ENCODE measurements around the gene SYT7.

Gene SYT7

GRCh38 chr11:61607920-61608599, 27.2 kb upstream of the SYT7 start:
- no peak for DNase-seq (ENCODE audit: low read depth in 2 of 2)

- DNase-seq (ENCODE audit: low read depth in 2 of 2), result no peak
Measured at GRCh38 chr11:61607426-61607825, 26.6 kb upstream of the SYT7 start.

GRCh38 chr11:61603667-61604066, 22.8 kb upstream of the SYT7 start:
- DNase-seq (ENCODE audit: low read depth in 2 of 2), result no peak

- no peak for DNase-seq (ENCODE audit: low read depth in 2 of 2)
Measured at GRCh38 chr11:61602775-61603569, 22.1 kb upstream of the SYT7 start.

DNA sequence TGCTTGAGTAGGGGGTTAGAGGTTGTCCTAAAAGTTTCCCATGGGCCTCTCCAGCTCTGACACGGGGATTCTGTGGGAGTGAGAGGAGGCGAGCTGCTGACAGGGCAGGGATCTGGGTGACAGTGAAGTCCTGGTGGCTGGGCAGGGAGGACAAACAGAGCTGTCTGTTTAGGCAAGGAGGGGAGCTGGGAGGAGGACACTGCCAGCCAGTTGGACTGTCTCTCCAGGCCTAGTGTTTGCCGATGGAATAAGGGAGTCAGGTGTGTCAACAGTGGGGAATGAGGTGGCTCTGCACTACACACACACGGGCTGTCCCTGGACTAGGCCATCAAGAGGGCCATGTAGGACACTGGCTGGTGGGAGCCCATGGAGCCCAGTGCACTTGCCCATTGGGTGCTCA, 20.6 kb upstream of the SYT7 start:
- no peak for DNase-seq (ENCODE audit: low read depth in 2 of 2)

DNA sequence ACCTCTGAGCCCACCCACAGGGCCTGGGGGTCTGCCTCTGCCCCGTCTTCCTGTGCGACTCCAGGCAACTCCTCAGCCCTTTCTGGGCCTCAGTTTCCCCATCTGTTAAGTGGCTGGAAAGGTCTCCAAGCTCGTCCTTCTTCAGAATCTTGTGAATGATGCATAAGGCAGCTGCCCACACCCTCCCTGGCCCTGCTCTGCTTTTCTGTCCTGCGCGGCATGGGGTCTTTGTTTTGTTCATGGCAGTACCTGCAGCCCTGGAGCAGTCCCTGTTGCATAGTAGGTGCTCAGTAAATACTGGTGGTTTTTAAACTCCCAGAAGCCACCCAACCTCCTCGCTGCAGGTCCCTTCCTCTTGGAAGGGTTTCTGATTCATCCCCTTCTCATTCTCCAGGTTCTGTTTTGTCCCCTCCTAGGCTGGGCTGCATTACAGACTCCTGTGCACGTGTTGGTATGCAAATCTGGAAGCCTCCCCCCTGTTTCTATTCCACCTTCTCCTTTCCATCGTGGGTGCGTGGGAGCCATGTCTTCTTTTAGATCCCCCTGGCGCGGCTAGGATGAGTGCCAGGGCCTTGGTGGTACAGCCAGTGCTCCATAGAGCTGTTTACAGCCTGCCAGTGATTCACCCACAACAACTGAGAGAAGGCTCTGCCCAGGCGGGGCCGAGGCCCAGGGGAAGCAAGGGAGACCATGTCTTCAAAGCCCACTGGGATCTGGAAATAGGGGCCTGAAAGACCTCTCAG, 19.3 kb upstream of the SYT7 start:
- no peak for DNase-seq (ENCODE audit: low read depth in 2 of 2)

DNA sequence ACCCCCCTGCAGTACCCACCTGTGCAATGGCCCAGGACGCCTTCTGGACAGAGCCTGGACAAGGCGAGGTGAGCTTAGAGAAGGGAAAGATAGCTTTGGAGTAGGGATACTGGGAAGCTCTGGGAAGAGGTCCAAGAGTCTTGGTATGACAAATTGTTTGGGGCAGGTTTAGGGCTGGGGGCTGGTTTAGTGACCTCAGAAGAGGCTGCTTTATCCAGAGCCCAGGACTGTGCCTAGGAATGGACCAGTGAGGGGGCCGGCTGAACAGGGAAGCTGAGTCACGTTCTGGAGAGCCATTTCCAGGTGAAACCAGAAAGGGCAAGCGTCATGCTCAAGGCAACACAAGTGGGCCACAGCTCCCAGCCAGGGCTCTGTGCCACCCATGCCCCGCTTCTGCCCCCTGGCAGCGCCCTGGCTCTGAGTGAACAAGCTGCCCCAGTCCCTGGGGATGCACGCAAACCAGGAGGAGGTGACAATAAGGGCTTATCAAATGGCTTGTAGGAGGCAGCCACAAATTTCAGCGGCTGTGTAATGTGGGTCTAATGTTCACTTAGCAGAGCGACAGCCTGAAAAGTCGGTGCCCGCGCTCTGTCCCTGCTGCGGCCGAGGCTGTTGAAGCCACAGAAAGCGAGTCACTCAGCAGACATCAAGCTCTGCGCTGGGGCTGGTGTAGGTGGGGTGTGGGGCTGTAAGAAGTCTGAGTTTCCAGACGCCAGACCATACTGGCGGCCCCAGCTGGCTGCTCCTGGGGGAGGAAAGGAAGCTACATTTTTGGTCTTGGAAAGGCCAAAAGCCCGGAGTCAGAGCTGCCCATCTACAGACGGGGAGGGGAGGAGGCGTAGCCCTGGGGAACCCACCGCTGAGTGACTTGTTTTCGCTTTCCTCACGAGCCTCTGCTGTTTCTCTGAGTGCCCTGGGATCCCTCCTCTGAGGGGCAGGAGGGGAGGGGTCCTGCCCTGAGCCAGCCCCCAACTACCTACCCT, 18.3 kb upstream of the SYT7 start:
- DNase-seq (ENCODE audit: low read depth in 2 of 2), result no peak

DNA sequence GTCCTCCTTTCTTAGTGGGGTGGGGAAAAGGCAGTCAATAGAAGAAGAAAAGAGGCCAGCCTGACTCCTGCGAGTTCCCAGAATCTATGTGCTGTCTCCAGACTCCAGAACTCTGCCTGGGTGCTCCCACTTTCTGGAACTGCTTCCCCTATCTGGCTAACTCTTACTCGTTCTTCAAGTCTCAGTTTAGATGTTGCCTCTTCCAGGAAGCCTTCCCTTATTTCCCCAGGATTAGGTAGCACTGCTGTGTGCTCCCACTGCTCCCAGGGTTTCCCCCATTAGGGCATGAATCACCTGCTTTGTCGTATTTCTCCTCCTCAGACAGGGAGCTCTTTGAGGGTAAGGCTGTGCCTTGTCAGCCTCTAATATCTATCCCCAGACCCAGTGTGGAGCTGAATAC, 17.5 kb upstream of the SYT7 start:
- no peak for DNase-seq (ENCODE audit: low read depth in 2 of 2)

DNA sequence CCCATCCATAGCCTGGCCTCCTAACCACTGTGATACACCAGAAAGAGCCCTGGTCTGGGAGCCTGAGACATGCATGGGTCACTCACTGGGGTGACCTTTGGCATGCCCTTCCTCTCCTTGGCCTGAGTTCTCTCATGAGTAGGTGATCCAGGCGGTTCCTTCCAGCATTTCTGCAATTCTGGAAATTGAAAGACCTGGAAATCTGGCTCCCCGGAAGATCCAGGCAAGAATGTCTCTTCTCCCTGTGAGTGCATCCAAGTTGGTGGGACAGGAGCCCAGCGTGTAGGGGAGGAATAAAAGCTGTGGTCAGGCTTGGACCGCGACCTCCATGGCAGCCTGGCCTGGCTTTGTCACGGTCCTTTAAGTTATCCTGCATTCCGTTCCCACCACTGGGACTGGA, 16.1 kb upstream of the SYT7 start:
- DNase-seq (ENCODE audit: low read depth in 2 of 2), result no peak

DNA sequence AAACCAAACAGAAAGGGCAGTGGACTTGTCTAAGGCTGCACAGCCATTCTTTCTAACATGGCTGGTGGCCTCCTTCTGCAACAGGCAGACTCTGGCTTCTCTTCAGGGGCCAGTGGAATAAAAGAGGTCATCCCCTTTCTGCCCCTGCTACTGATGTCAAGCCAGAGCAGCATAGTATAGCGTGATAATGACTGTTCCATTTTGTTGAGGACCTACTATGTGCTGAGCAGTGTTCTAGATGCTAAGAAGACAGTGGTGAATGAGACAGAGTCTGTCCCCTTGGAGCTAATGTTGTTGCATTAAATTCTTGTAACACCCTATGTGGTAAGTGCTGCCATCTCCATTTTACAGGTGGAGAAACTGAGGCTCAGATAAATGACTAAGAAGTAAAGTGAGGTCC, 15.7 kb upstream of the SYT7 start:
- no peak for DNase-seq (ENCODE audit: low read depth in 2 of 2)

DNA sequence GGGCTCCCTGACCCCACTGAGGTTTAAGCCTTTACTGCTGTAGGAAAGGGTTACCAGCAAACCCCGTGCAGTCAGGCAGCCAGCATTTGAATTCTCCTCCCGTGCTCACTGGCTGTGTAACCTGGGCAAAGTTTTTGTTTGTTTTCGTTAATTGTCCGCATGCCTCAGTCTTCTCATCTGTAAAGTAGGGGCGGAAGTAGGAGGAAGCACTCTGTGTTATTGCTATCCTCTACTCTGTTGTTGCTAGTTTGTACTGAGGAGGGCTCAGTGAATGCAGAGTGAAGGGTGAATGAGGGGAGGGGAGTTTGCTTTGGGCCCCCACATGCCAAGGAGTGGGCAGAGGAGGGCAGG, 14.0 kb upstream of the SYT7 start:
- DNase-seq (ENCODE audit: low read depth in 2 of 2), result no peak

- DNase-seq (ENCODE audit: low read depth in 2 of 2), result no peak
Measured at GRCh38 chr11:61593151-61593550, 12.3 kb upstream of the SYT7 start.

GRCh38 chr11:61592176-61592575, 11.3 kb upstream of the SYT7 start:
- no peak for DNase-seq (ENCODE audit: low read depth in 2 of 2)

DNA sequence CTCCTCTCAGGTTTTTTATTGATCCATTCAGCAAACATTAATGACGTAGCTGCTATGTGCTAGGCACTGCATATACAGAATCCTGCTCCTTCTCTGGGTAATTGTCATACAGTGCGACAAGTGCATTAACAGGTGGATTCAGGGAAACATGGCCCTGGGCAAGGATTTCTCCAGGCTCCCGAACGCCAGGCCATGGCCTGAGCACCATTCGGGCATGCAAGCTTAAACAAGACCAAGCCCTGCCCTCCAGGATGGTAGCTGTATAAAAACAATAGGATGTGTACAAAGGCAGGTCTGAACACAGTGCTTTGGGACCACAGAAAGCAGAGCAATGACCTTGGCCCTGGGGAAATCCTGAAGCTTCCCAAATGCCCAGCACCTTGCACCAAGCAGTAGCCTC, 9.1 kb upstream of the SYT7 start:
- DNase-seq (ENCODE audit: low read depth in 2 of 2), result no peak

- DNase-seq (ENCODE audit: low read depth in 2 of 2), result no peak
Measured at GRCh38 chr11:61588728-61589191, 7.9 kb upstream of the SYT7 start.

DNA sequence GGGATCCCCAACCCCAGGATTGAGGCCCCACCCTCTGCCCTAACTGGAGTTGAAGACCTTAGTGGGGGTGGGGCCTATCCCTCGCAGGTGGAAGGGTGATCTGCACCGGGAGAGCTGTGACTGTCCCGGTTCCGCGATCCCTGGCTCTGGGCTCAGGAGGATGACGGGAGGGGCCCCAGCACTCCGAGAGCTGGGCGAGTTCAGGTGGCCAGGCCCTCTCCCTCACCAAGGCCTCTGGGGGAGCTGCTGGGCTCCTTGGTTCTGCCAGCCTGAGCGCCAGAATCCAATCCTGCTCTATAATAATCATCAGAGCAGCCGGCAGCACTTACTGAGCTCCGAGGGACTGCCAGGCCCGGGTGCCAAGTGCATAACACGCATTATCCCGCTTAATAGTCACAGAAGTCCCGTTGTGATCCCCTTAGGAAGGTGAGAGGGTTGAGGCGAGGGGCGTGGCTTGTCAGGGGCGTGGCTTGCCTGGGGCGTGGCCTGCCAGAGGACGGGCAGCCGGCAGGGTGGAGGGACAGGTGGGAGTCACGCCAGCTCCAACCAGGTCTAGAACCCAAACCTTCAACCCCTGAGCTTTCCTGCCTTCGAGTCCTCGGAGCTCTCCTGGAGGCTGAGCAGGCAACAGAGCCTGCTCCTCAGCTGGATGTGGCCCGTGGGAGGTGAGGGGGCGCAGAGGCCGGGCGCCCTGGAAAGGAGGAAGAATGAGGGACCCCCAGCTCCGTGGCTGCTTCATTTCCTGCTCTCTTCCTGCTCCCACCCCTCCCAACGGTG, 7.3 kb upstream of the SYT7 start:
- peak; percentile 50 to 70 for DNase-seq (ENCODE audit: low read depth in 2 of 2)

DNA sequence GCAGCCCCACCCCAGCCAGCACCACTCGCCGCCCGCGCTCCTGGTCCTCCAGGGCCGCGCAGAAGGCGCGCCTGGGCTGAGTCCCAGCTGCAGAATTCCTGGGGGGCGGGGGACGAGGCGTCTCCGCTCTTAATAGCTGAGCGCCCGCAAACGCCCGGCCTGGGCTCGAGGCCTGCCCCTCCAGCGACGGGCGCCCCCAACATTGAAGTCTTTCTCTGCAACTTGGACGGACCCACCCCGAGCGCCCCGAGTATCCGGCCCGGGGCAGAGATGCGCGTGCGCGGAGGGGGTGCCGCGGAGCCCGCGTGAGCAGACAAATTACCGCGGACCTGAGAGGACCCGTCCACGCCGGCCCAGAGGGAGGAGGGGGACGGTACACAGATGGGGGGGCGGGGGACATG, 6.7 kb upstream of the SYT7 start:
- no peak for DNase-seq (ENCODE audit: low read depth in 2 of 2)

DNA sequence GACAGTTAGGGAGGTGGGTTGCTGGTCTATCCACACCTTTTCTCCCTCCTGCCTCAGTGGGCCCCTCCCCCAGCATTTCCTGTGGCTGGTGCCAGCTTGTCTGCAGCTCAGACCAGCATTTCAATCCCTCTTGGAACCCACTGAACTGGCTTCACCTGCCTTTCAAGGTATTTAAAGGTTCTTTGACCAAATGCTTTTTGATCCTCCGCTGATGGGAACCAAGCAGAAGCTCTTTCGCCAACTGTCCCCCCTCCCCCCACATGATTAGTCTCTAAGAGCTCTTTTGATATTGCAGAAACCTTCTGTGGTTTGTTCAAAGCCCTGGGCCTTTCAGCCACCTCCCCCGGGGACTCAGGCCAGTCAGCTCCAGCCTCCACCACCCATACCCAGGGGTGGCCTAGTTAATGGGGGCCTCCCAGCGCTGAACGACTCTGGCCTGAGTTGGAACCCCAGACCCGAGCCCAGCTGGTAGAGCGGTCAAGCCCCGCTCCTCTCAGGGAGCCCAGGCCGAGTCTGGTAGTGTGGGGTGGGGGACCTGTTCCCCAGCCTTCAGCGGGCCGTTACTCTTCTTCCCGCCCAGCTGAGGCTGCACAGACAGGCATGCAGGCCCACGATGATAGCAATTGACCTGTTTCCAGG, 6.0 kb upstream of the SYT7 start:
- DNase-seq (ENCODE audit: low read depth in 2 of 2), result no peak

GRCh38 chr11:61585115-61585514, 4.2 kb upstream of the SYT7 start:
- DNase-seq (ENCODE audit: low read depth in 2 of 2), result no peak

DNA sequence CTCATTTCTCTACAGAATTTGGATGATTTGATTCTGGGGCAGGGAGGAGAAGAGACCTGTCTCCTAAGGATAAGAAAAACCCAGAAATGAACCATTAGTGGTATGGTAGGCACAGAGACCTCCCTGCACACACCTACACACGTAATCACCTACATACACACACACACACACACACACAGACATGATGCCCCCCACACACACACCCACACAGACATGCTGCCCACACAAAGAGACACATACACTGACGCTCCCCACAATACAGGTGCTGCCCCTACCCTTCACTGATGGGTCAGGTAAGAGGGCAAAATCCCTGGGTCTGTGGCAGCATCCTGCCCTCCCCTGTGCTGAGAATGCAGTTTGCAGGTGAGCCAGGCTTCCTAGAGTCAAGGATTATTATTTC, 1.1 kb upstream of the SYT7 start:
- no peak for DNase-seq (ENCODE audit: low read depth in 2 of 2)
